Measurements from ENCODE around the gene TMEM128. TPM values are rescaled to one million over a fixed set of nuclear protein-coding genes. Genes with fewer than 3 reads are reported as not detected.

Gene TMEM128
- total RNA-seq, 1 experiment from 2014 or later, result 10.1 TPM

DNA sequence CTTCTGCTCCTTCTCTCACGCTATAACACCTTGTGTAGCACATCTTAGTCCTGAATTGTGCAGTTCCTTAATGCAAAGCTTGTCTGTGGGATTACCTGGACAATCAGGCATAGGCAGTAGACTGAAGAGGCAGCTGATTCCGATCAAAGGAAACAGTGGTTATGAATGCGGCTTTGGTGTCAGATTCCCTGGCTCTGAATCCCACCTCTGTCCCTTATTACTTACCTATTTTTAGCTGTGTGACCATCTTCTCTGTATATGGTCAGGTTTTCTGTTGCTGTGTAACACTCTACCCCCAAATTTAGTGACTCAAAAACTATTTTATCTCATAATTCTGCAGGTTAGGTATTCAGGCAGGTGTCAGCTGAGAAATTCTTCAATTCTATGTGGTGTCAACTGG, 45.3 kb upstream of the TMEM128 start:
- Histone ChIP-seq H2AFZ (ENCODE audit: low read length) (no peak overlapping the region), H3K79me2 (ENCODE audit: low read length) (peaks cover 58% of the 10 kb centered on the region), H4K20me1 (ENCODE audit: low read length) (no peaks in the 10 kb centered on the region), H3K4me1 (ENCODE audit: insufficient read depth, low read length) (peaks cover 14% of the 10 kb centered on the region), H3K27me3 (ENCODE audit: low read length) (no peaks in the 10 kb centered on the region), H3K9me2 (replicated peaks; ENCODE audit: low read length) (no peaks in the 10 kb centered on the region), H3K27ac (ENCODE audit: low read length) (no peak overlapping the region), H3F3A (ENCODE audit: low read length, unreplicated experiment) (no peaks in the 10 kb centered on the region), H3K4me3 (ENCODE audit: low read length) (no peak overlapping the region), H3K9me3 (ENCODE audit: low read length) (no peaks in the 10 kb centered on the region), H3K36me3 (ENCODE audit: low read depth, low read length) (no peaks in the 10 kb centered on the region), H3K9ac (ENCODE audit: low read length) (no peak overlapping the region), H3K4me2 (ENCODE audit: low read length) (no peak overlapping the region)
- TF ChIP-seq EZH2phosphoT487 (IDR thresholded peaks at IDR 0.05; ENCODE audit: borderline replicate concordance, low read length) (no peak), EZH2 (IDR thresholded peaks at IDR 0.05; ENCODE audit: low read length, unreplicated experiment) (no peak)
- POLR2A ChIA-PET (ENCODE audit: unreplicated experiment), result no interaction called here
- CTCF ChIA-PET, result no interaction called here
- no TSS peak for BruUV-seq (replicated peaks)
- no peak for DNase-seq
- intact Hi-C loops (cut with micrococcal nuclease), result no loop called here
- ATAC-seq, result no peak

DNA sequence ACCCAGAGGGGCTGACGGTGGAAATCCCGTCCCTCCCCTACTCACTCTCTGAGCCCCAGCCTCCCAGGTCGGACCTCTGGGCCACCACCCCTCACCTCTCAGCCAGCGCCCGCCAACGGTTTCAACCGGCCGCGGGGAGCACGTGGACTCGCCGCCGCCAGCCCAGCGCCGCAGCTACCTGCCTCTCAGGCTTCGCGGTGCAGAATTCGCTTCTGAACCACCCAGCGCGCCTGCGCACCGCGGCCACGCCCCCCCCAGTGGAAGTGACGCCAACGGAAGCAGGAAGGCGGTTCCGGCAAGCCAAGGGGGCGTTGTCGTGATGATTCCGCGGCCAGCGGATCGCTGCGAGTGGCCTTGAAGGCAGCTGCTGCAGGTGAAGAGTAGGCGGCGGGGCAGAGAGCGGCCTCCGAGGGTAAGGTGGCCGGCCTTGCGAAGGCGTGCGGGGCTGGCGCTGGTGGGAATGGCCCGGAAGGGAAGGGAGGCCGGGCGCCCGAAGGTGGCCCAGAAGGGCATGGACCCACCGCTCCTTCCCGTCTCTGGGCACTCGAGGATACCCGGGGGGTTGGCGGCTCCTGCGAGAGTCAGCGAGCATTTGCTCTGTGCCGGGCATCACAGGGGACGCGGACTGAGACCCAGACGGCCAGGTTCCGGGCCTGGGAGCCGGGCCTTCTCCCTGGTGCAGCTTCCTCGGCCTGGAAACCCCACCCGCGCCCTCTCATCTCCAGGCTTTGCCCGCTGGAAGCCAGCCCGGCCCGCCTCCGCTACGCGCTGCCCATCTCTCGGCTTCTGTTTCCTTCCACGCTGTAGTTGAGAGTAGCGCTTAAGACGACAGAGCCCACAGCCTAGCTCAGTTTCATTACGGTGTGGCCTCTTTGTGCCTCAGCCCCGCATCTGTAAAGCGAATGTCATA, 42.2 kb upstream of the TMEM128 start, which contains the start of the genes LYAR and ZBTB49:
LYAR (minus strand) TSS at position 214 of the 910 bp plus-strand sequence. CDS start 6,412 bp downstream, outside the sequence.
ZBTB49 (plus strand) TSS at position 311 of the 910 bp plus-strand sequence. CDS start 9,695 bp downstream, outside the sequence.
- no TSS peak for BruUV-seq (replicated peaks)
- POLR2A ChIA-PET (ENCODE audit: unreplicated experiment), result interaction anchor here (0.6 kb wide), 1 partner anchor 8 kb away, joined by 3 read pairs; no protein-coding TSS in a partner anchor
- Histone ChIP-seq H2AFZ (ENCODE audit: low read length) (peak within 1 kb of the TSS; percentile 84), H3K27me3 (ENCODE audit: low read length) (no peaks in the 10 kb centered on the region), H3K4me1 (ENCODE audit: insufficient read depth, low read length) (peaks cover 18% of the 10 kb centered on the region), H3K9ac (ENCODE audit: low read length) (peak within 1 kb of the TSS; percentile 95), H3K9me2 (replicated peaks; ENCODE audit: low read length) (no peaks in the 10 kb centered on the region), H3K27ac (ENCODE audit: low read length) (peak within 1 kb of the TSS; percentile 17; the same call in 1 of the 2 replicates), H4K20me1 (ENCODE audit: low read length) (0 out of 2 replicates have a peak, but pooled peaks cover 4% of the 10 kb centered on the region), H3K9me3 (ENCODE audit: low read length) (no peaks in the 10 kb centered on the region), H3K4me2 (ENCODE audit: low read length) (peak within 1 kb of the TSS; percentile 98), H3K36me3 (ENCODE audit: low read depth, low read length) (peaks cover 11% of the 10 kb centered on the region; the same call in 1 of the 2 replicates), H3F3A (ENCODE audit: low read length, unreplicated experiment) (no peaks in the 10 kb centered on the region), H3K79me2 (ENCODE audit: low read length) (peaks cover 85% of the 10 kb centered on the region), H3K4me3 (ENCODE audit: low read length) (peak within 1 kb of the TSS; percentile 88)
- DNase-seq (peak; percentile 89), ATAC-seq (peak; percentile 88)
- no peak for TF ChIP-seq EZH2 (IDR thresholded peaks at IDR 0.05; ENCODE audit: low read length, unreplicated experiment)
- TF ChIP-seq, protein P1, sequence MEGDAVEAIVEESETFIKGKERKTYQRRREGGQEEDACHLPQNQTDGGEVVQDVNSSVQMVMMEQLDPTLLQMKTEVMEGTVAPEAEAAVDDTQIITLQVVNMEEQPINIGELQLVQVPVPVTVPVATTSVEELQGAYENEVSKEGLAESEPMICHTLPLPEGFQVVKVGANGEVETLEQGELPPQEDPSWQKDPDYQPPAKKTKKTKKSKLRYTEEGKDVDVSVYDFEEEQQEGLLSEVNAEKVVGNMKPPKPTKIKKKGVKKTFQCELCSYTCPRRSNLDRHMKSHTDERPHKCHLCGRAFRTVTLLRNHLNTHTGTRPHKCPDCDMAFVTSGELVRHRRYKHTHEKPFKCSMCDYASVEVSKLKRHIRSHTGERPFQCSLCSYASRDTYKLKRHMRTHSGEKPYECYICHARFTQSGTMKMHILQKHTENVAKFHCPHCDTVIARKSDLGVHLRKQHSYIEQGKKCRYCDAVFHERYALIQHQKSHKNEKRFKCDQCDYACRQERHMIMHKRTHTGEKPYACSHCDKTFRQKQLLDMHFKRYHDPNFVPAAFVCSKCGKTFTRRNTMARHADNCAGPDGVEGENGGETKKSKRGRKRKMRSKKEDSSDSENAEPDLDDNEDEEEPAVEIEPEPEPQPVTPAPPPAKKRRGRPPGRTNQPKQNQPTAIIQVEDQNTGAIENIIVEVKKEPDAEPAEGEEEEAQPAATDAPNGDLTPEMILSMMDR (conservative IDR thresholded peaks at IDR 0.05; ENCODE audit: low read depth, low read length), result no peak
- TF ChIP-seq EZH2phosphoT487 (IDR thresholded peaks at IDR 0.05; ENCODE audit: borderline replicate concordance, low read length), result no peak
- intact Hi-C loops (cut with micrococcal nuclease), result no loop called here
- CTCF ChIA-PET, result no interaction called here

DNA sequence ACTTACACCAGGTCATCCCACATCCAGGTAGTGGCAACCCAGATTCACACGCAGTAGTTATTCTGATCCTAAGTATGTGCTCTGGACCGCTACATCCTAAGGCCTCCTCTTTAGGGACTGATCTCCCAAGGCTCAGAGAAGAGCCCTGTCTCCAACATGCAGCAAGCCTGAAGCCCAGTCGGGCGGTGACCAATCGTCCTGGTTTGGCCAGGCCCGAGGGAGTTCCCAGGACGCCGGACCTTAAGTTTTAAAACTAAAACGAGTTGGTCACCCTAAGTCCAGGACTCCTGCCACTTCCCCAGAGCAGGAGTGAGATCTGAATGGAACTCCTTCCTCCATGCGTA, 41.5 kb upstream of the TMEM128 start:
- no peaks in the 10 kb centered on the region for H3K27me3 ChIP-seq (ENCODE audit: low read length)
- peak overlapping the region; percentile 98 for H3K4me2 ChIP-seq (ENCODE audit: low read length)
- intact Hi-C loops (cut with micrococcal nuclease), result no loop called here
- peak; percentile 29 for ATAC-seq
- no peaks in the 10 kb centered on the region for H3K9me3 ChIP-seq (ENCODE audit: low read length)
- H3K9me2 ChIP-seq (replicated peaks; ENCODE audit: low read length), result no peaks in the 10 kb centered on the region
- ChIA-PET CTCF (no interaction called here), POLR2A (ENCODE audit: unreplicated experiment) (interaction anchor here (0.6 kb wide), 1 partner anchor 8 kb away, joined by 3 read pairs; no protein-coding TSS in a partner anchor)
- H3K4me1 ChIP-seq (ENCODE audit: insufficient read depth, low read length), result peaks cover 24% of the 10 kb centered on the region
- H3K4me3 ChIP-seq (ENCODE audit: low read length), result peak overlapping the region; percentile 88
- H3K79me2 ChIP-seq (ENCODE audit: low read length), result peaks cover 88% of the 10 kb centered on the region
- TSS peak; percentile 74 for BruUV-seq (replicated peaks)
- H3K9ac ChIP-seq (ENCODE audit: low read length), result peak overlapping the region; percentile 95
- 0 out of 2 replicates have a peak, but pooled peaks cover 6% of the 10 kb centered on the region for H4K20me1 ChIP-seq (ENCODE audit: low read length)
- H2AFZ ChIP-seq (ENCODE audit: low read length), result peak overlapping the region; percentile 23; the same call in 1 of the 2 replicates
- H3K27ac ChIP-seq (ENCODE audit: low read length), result peak overlapping the region; percentile 17; the same call in 1 of the 2 replicates
- H3K36me3 ChIP-seq (ENCODE audit: low read depth, low read length), result peaks cover 18% of the 10 kb centered on the region; the same call in 1 of the 2 replicates
- H3F3A ChIP-seq (ENCODE audit: low read length, unreplicated experiment), result no peaks in the 10 kb centered on the region
- TF ChIP-seq EZH2phosphoT487 (IDR thresholded peaks at IDR 0.05; ENCODE audit: borderline replicate concordance, low read length), result no peak
- TF ChIP-seq EZH2 (IDR thresholded peaks at IDR 0.05; ENCODE audit: low read length, unreplicated experiment), result no peak
- TF ChIP-seq, protein P1 (conservative IDR thresholded peaks at IDR 0.05; ENCODE audit: low read depth, low read length), result no peak
- peak; percentile 9 for DNase-seq

All from PC-3 (cell line).